H1 (cell line): Measurements from ENCODE around the gene USP6.

ENCODE experiments used
- CBX8 ChIP-seq: fragments of 300-800, 300-1000 bp; sonication (generic); IDR thresholded peaks from 2 replicates; pipeline ENCODE4 v1.7.1; 2016; ENCODE audit warnings: low read depth, low read length, borderline replicate concordance
- CHD2 ChIP-seq: IDR thresholded peaks from 2 replicates; pipeline ENCODE4 v1.6.1; 2012; ENCODE audit warnings: low read length, improper control_type of control experiment
- EGR1 ChIP-seq: IDR thresholded peaks from 2 replicates; pipeline ENCODE4 v1.6.1; 2011; ENCODE audit warnings: low read depth, low read length, borderline replicate concordance
- EZH2 ChIP-seq: fragments of 200-600 bp; sonication (generic); IDR thresholded peaks from 2 replicates; pipeline ENCODE4 v1.7.1; 2012; ENCODE audit warnings: low read depth, mild to moderate bottlenecking, moderate library complexity, low read length, inconsistent platforms; ENCODE audit not compliant: severe bottlenecking
- FOSL1 ChIP-seq: IDR thresholded peaks from 2 replicates; pipeline ENCODE4 v1.6.1; 2011; ENCODE audit warnings: mild to moderate bottlenecking, low read depth, low read length, moderate library complexity; ENCODE audit not compliant: insufficient read depth
- GABPA ChIP-seq: IDR thresholded peaks from 2 replicates; pipeline ENCODE4 v1.6.1; 2011; ENCODE audit warnings: mild to moderate bottlenecking, low read length, moderate library complexity, borderline replicate concordance; ENCODE audit not compliant: insufficient read depth
- JUND ChIP-seq: IDR thresholded peaks from 2 replicates; pipeline ENCODE4 v1.6.1; 2011; ENCODE audit warnings: mild to moderate bottlenecking, improper control_type of control experiment, low read length
- POLR2A ChIP-seq, 2 experiments: IDR thresholded peaks; 1 replicate in 1 of 2; 2 replicates in 1 of 2; pipeline ENCODE4 v1.6.1; 2011; ENCODE audit warnings: low read depth in 2 of 2, low read length in 2 of 2, mild to moderate bottlenecking in 2 of 2; ENCODE audit errors: control extremely low read depth in 1 of 2
- POLR2AphosphoS5 ChIP-seq: IDR thresholded peaks from 2 replicates; pipeline ENCODE4 v1.6.1; 2011; ENCODE audit warnings: low read depth, low read length
- RFX5 ChIP-seq: IDR thresholded peaks from 2 replicates; pipeline ENCODE4 v1.6.1; 2011; ENCODE audit warnings: low read depth, low read length, improper control_type of control experiment, borderline replicate concordance
- SRF ChIP-seq: IDR thresholded peaks from 2 replicates; pipeline ENCODE4 v1.6.1; 2011; ENCODE audit warnings: mild to moderate bottlenecking, low read depth, low read length, moderate library complexity
- TAF1 ChIP-seq: IDR thresholded peaks from 2 replicates; pipeline ENCODE4 v1.6.1; 2011; ENCODE audit warnings: mild to moderate bottlenecking, low read depth, low read length
- YY1 ChIP-seq: IDR thresholded peaks from 2 replicates; pipeline ENCODE4 v1.6.1; 2011; ENCODE audit warnings: low read depth, mild to moderate bottlenecking, low read length
- TF ChIP-seq, protein P1 (sequence below), 3 experiments: IDR thresholded peaks; 1 replicate in 2 of 3; 2 replicates in 1 of 3; pipeline versions ENCODE4 v1.5.1 to v1.6.1; 2011; ENCODE audit warnings: low read length in 3 of 3, mild to moderate bottlenecking in 3 of 3, inconsistent platforms in 2 of 3, low read depth in 1 of 3, moderate library complexity in 1 of 3; ENCODE audit not compliant: insufficient read depth in 1 of 3; ENCODE audit errors: control extremely low read depth in 1 of 3

DNA sequence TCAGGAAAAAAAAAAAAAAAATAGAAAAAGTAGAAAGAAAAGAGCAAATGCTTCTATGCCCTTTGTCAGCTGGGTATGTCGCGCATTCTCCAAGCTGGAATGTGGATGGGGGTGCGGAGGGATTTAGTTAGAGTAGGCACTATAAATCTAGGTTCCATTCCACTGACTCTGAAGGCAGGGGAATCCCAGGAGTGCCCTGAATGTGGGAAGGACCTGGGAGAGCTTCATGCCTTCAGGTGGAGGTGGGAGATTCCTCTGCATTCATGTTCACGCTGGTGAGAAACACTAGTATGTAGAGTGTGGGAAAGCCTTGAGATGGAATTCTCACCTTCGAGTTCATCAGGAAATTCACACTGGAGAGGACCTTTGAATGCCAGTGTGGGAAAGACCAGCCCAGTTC, 16.6 kb upstream of the USP6 start:
- TF ChIP-seq JUND (no peak), EZH2 (no peak), FOSL1 (no peak), RFX5 (no peak), GABPA (no peak), POLR2A (IDR thresholded peaks at IDR 0.05; ENCODE audit: control extremely low read depth in 1 of 2, low read depth in 2 of 2, low read length in 2 of 2) (no peak), SRF (no peak), CHD2 (no peak), POLR2AphosphoS5 (no peak), CBX8 (no peak), YY1 (no peak), EGR1 (no peak), TAF1 (no peak)
- TF ChIP-seq, protein P1, sequence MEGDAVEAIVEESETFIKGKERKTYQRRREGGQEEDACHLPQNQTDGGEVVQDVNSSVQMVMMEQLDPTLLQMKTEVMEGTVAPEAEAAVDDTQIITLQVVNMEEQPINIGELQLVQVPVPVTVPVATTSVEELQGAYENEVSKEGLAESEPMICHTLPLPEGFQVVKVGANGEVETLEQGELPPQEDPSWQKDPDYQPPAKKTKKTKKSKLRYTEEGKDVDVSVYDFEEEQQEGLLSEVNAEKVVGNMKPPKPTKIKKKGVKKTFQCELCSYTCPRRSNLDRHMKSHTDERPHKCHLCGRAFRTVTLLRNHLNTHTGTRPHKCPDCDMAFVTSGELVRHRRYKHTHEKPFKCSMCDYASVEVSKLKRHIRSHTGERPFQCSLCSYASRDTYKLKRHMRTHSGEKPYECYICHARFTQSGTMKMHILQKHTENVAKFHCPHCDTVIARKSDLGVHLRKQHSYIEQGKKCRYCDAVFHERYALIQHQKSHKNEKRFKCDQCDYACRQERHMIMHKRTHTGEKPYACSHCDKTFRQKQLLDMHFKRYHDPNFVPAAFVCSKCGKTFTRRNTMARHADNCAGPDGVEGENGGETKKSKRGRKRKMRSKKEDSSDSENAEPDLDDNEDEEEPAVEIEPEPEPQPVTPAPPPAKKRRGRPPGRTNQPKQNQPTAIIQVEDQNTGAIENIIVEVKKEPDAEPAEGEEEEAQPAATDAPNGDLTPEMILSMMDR (IDR thresholded peaks at IDR 0.05; ENCODE audit: control extremely low read depth in 1 of 3, insufficient read depth in 1 of 3, low read depth in 1 of 3, low read length in 3 of 3), result no peak
